Parathyroid adenoma (tissue), 2 donors: ENCODE results near the gene ANKRD33B.

ENCODE experiments used
- H2AFZ ChIP-seq: fragments of 300-600 bp; sonication (generic); one replicate; pipeline ENCODE4 v1.7.0; 2017; ENCODE audit warnings: antibody characterized with exemption, mild to moderate bottlenecking
- H3K27ac ChIP-seq: fragments of 300-600 bp; sonication (generic); one replicate; pipeline ENCODE4 v1.7.0; 2017
- H3K27me3 ChIP-seq: fragments of 300-600 bp; sonication (generic); one replicate; pipeline ENCODE4 v1.7.0; 2017; ENCODE audit warnings: low read length; ENCODE audit not compliant: control insufficient read depth, insufficient read depth
- H3K36me3 ChIP-seq: fragments of 300-600 bp; sonication (generic); one replicate; pipeline ENCODE4 v1.7.0; 2017; ENCODE audit warnings: low read length; ENCODE audit not compliant: control insufficient read depth, insufficient read depth
- H3K4me1 ChIP-seq: fragments of 300-600 bp; sonication (generic); one replicate; pipeline ENCODE4 v1.7.0; 2017; ENCODE audit warnings: control low read depth
- H3K4me2 ChIP-seq: fragments of 300-600 bp; sonication (generic); one replicate; pipeline ENCODE4 v1.7.0; 2017; ENCODE audit warnings: low read length
- H3K4me3 ChIP-seq: fragments of 300-600 bp; sonication (generic); one replicate; pipeline ENCODE4 v1.7.0; 2017; ENCODE audit warnings: low read depth, low read length
- H3K79me2 ChIP-seq: fragments of 300-600 bp; sonication (generic); one replicate; pipeline ENCODE4 v1.7.0; 2017; ENCODE audit warnings: control low read depth
- H3K9ac ChIP-seq: fragments of 300-600 bp; sonication (generic); one replicate; pipeline ENCODE4 v1.7.0; 2017; ENCODE audit warnings: mild to moderate bottlenecking
- H3K9me3 ChIP-seq: fragments of 300-600 bp; sonication (generic); one replicate; pipeline ENCODE4 v1.7.0; 2017; ENCODE audit warnings: low read length; ENCODE audit not compliant: control insufficient read depth
- CTCF ChIP-seq: fragments of 300-600 bp; sonication (generic); IDR thresholded peaks from one replicate; pipeline ENCODE4 v1.7.0; 2017; ENCODE audit warnings: antibody characterized with exemption, mild to moderate bottlenecking
- donor health status: primary hyperparathyroidism.

ANKRD33B gene

GRCh38 chr5:10555277-10555684 is 8.6 kb upstream of the ANKRD33B start:
- no peak overlapping the region for H3K4me3 ChIP-seq
- no peak overlapping the region for H3K27ac ChIP-seq
- no peak for TF ChIP-seq CTCF
- no peaks in the 10 kb centered on the region for H3K79me2 ChIP-seq
- H3K27me3 ChIP-seq = no peaks in the 10 kb centered on the region
- H2AFZ ChIP-seq = no peak overlapping the region
- no peaks in the 10 kb centered on the region for H3K4me1 ChIP-seq
- H3K9ac ChIP-seq = no peak overlapping the region
- H3K4me2 ChIP-seq = no peak overlapping the region
- H3K36me3 ChIP-seq = no peaks in the 10 kb centered on the region
- H3K9me3 ChIP-seq = no peaks in the 10 kb centered on the region

DNA sequence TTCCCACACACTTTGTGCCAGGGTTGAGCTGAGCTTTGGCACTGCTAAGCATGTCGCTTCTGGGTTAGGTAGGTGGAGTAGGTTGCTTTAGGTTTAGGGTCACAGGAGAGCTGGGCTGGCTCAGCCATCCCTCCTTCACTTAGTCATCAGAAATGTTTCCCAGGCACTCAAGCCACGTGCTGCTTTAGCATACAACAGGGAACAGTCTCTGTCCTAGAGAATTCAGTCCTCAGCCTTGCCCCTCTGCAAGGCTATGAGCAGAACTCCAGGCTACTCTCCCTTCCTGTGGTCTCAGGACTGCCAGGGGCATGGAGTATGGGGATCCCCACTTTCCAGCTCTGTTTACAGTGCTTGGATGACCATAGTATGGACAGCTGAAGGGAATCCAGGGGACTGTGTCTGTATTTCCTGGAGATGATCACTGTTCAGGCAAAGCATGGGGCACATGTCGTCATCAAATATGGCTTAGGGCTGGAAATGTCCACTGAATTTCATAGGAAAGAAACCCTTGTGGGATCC is 7.5 kb upstream of the ANKRD33B start:
- TF ChIP-seq CTCF = no peak
- H3K27me3 ChIP-seq = no peaks in the 10 kb centered on the region
- no peaks in the 10 kb centered on the region for H3K36me3 ChIP-seq
- H3K9me3 ChIP-seq = no peaks in the 10 kb centered on the region
- no peak overlapping the region for H3K27ac ChIP-seq
- no peaks in the 10 kb centered on the region for H3K79me2 ChIP-seq
- H3K9ac ChIP-seq = no peak overlapping the region
- H3K4me1 ChIP-seq = no peaks in the 10 kb centered on the region
- no peak overlapping the region for H3K4me3 ChIP-seq
- no peak overlapping the region for H3K4me2 ChIP-seq
- H2AFZ ChIP-seq = no peak overlapping the region

DNA sequence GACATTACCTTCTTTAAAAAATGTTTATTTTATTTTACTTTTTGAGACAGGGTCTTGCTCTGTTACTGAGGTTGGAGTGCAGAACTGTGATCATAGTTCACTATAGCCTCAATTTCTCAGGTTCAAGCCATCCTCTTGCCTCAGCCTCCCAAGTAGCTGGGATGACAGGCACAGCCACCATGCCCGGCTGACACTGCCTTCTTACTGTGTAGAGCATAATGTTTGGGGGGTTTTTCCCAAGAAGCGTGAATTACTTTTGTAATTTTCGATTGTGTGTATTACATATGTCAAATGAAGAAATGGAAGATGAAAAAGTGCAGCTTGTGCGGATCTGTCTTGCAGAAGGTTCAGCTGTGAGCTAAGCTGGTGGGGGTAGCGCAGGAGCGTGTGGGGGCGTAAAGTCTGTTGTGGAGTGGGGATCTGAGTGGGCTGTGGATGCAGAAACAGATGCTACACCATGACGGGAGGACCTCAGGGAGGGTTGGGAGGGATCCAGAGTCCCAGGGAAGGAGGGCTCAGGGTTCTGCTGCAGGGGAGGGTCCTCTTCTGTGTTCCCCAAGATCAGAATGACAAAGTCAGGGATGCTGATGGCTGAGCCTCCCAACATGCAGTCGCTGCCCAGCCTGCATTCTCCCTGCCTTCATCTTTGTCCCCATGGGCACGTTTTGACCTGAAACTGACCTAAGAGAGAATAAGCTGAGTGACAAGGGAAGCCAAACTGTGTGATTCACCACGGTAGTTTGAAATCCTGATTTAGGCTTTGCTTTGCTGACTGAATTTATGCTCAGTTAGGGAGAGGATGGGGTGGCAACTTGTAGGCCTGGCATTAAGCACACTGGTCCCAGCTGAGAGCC is 6.8 kb upstream of the ANKRD33B start:
- TF ChIP-seq CTCF = no peak
- no peak overlapping the region for H2AFZ ChIP-seq
- no peaks in the 10 kb centered on the region for H3K4me1 ChIP-seq
- no peak overlapping the region for H3K4me3 ChIP-seq
- H3K36me3 ChIP-seq = no peaks in the 10 kb centered on the region
- H3K27ac ChIP-seq = no peak overlapping the region
- no peaks in the 10 kb centered on the region for H3K27me3 ChIP-seq
- no peaks in the 10 kb centered on the region for H3K9me3 ChIP-seq
- no peaks in the 10 kb centered on the region for H3K79me2 ChIP-seq
- no peak overlapping the region for H3K9ac ChIP-seq
- no peak overlapping the region for H3K4me2 ChIP-seq

GRCh38 chr5:10559151-10559550 is 4.7 kb upstream of the ANKRD33B start:
- Histone ChIP-seq H2AFZ (no peak overlapping the region), H3K4me2 (no peak overlapping the region), H3K79me2 (no peaks in the 10 kb centered on the region), H3K9me3 (no peaks in the 10 kb centered on the region), H3K4me1 (no peaks in the 10 kb centered on the region), H3K27me3 (no peaks in the 10 kb centered on the region), H3K9ac (no peak overlapping the region), H3K27ac (no peak overlapping the region), H3K4me3 (no peak overlapping the region), H3K36me3 (no peaks in the 10 kb centered on the region)
- TF ChIP-seq CTCF = no peak

DNA sequence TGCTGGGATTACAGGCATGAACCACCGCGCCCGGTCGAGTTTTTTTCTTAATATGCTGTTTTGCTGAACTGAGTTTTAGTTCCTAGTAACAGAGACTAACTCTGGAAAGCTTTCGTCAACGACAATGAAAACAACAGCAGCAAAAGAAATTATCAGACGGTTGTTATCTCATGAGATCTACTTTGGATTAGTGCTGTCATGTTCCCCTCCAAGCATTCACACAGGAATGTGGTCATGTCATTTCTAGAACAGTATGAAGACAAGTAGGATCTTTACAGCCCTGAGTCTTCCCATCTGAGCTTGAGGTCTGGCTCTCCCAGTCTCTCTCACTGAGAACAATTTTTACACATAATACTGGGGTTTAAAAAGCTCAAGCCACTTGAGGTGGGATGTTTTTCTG is 4.0 kb upstream of the ANKRD33B start:
- Histone ChIP-seq H3K27ac (no peak overlapping the region), H3K4me1 (no peaks in the 10 kb centered on the region), H3K9me3 (no peaks in the 10 kb centered on the region), H3K4me2 (no peak overlapping the region), H3K36me3 (no peaks in the 10 kb centered on the region), H3K27me3 (no peaks in the 10 kb centered on the region), H3K79me2 (no peaks in the 10 kb centered on the region), H3K9ac (no peak overlapping the region), H3K4me3 (no peak overlapping the region), H2AFZ (no peak overlapping the region)
- no peak for TF ChIP-seq CTCF
